ENCODE data around the gene STAC2. TPM values are rescaled to one million over a fixed set of nuclear protein-coding genes. Genes with fewer than 3 reads are reported as not detected.

Gene STAC2
- total RNA-seq = not detected in 2 replicates

GRCh38 chr17:39225308-39225958, at the start of gene STAC2:
Gene STAC2, minus strand, starts transcription at chr17:39225945. Its CDS starts 443 bp downstream, at chr17:39225502.

GRCh38 chr17:39200070-39200879, 25.5 kb downstream of the STAC2 start, which contains the start of gene RPL19:
Gene RPL19, plus strand, starts transcription at chr17:39200283. Its CDS starts 62 bp downstream, at chr17:39200345.

GRCh38 chr17:39197380-39198185, 28.2 kb downstream of the STAC2 start, which contains the start of gene CACNB1:
Gene CACNB1, minus strand, starts transcription at chr17:39197669. Its CDS starts 174 bp downstream, at chr17:39197495.

GRCh38 chr17:39165841-39166349, 59.9 kb downstream of the STAC2 start, which contains the start of gene ARL5C:
Gene ARL5C, minus strand, starts transcription at chr17:39166161. Its CDS starts 401 bp downstream, at chr17:39165760.

Other genes starting within 250 kb of the STAC2 start
- gene PLXDC1, start 74.3 kb downstream of the STAC2 start, total RNA-seq = 0.21 TPM in 1 of 2 replicates, not detected in the other
- not detected in 2 replicates for gene ARL5C, start 59.8 kb downstream of the STAC2 start, total RNA-seq
- gene CACNB1, start 28.3 kb downstream of the STAC2 start, total RNA-seq = 3.5 and 5.6 TPM in 2 replicates
- gene RPL19, start 25.7 kb downstream of the STAC2 start, total RNA-seq = 2,414 and 2,503 TPM in 2 replicates
- gene FBXL20, start 175.7 kb upstream of the STAC2 start, total RNA-seq = 4.9 and 6.1 TPM in 2 replicates
- gene MED1, start 225.3 kb upstream of the STAC2 start, total RNA-seq = 20.0 and 22.4 TPM in 2 replicates
- 20.0 and 27.1 TPM in 2 replicates for gene CDK12, start 235.5 kb upstream of the STAC2 start, total RNA-seq

Measured in airway epithelial cell (primary cell).